GM18867 (cell line): ENCODE measurements around the gene CYP4A22.
"Not testable (repeated sequence)": the region's sequence is repeated elsewhere in the genome, so short reads cannot be mapped to it uniquely, and the experiment has no call there.

Experiments
- ATAC-seq: cut with Tn5 transposase; IDR thresholded peaks from one replicate; pipeline ENCODE4 v1.9.1; 2021; ENCODE audit warnings: mild to moderate bottlenecking, moderate library complexity; ENCODE audit not compliant: unreplicated experiment

CYP4A22 gene, protein sequence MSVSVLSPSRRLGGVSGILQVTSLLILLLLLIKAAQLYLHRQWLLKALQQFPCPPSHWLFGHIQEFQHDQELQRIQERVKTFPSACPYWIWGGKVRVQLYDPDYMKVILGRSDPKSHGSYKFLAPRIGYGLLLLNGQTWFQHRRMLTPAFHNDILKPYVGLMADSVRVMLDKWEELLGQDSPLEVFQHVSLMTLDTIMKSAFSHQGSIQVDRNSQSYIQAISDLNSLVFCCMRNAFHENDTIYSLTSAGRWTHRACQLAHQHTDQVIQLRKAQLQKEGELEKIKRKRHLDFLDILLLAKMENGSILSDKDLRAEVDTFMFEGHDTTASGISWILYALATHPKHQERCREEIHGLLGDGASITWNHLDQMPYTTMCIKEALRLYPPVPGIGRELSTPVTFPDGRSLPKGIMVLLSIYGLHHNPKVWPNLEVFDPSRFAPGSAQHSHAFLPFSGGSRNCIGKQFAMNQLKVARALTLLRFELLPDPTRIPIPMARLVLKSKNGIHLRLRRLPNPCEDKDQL

DNA sequence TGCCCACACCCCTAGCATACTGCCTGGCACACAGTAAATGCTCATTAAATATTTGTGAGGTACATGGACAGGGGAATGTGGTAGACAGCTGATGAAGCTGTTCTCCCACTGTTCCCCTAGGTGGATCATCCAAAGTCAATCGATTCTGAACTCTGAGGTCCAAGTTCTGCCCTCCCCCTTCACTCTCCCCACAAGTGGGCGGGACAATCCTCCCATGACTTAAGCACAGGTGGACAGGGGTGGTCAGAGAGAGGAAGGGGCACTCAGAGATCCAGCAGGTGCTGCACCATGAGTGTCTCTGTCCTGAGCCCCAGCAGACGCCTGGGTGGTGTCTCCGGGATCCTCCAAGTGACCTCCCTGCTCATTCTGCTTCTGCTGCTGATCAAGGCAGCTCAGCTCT, at the start of gene CYP4A22:
TSS of gene CYP4A22 (plus strand) at position 244 of the 400 bp plus-strand sequence. CDS start at position 289, 45 bp downstream.
- ATAC-seq: no peak

- not testable (repeated sequence) for ATAC-seq
Measured at GRCh38 chr1:47089356-47089755, 47.9 kb upstream of the CYP4A22 start.

- not testable (repeated sequence) for ATAC-seq
Measured at GRCh38 chr1:47091476-47091875, 45.8 kb upstream of the CYP4A22 start.

DNA sequence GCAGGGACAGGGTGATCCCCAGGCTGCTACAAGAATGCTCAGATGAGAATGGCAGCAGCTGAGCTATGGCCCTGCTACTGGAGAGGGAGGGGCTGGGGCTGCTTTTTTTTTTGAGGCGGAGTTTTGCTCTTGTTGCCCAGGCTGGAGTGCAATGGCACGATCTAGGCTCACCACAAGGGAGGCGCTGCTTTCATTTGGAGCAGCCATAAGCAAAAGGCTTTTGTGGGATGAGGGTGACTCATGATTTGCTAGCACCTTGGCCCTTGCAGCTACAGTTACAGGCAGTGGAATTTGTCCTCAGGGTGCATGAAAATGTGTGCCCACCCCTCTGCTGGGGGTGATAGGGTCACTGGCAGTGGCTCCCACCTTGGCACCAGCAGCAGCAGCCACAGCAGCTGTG, 32.4 kb upstream of the CYP4A22 start:
- ATAC-seq: no peak

DNA sequence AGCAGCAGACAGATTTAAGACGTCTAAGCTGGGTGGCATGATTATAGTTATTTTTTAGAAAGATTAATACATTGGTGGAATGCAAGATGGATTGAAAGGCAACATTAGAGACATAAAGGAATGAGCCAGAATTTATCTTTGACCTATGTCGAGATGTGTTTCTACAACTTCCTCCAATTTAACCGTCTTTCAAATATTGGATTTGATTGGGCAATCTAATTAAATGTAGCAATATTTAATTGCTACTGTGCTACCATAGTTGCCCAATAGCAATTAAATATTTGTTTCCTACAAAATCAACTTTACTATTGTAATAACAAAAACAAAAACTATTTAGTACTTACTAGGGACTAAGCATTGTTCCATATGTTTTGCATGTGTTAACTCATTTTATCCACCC, 30.4 kb upstream of the CYP4A22 start:
- no peak for ATAC-seq

GRCh38 chr1:47107851-47108574, 29.2 kb upstream of the CYP4A22 start:
- ATAC-seq: not testable (repeated sequence)

DNA sequence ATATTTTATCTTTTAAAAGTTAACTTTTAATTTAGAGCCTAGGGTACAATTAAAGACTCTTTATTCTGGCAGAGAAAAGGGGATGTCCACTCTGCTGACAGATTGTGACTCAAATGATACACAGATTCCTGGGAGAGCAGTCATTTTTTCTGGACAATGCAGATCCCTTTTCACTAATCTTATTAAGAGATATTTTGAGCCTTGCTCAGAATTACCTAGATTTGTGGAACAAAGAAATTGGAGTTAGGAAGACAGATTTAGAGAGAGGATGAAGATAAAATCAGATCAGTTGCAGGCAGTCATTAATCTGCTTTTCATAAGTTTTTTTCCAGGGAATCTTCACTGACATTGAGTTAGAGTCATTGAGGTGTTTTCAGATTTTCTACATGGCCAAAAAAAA, 27.8 kb upstream of the CYP4A22 start:
- not testable (repeated sequence) for ATAC-seq

DNA sequence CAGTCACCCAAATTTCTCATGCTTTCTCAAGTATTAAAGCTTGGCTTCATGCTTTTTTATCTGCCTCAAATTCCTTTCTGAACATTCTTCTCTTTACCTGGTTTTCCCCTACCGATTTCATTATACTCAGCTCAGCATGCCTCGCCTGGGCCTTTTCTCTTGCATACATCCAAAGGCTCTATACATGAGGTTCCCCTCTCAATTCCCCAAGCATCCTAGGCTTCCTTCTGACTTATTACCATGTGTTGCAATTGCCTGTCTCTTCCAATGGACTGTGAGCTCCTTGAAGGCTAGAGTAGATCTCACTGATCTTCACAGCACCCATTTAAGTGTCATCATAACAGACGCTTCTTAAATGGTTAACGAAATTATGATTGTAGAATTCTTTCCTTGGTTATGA, 24.1 kb upstream of the CYP4A22 start:
- ATAC-seq: no peak

GRCh38 chr1:47121039-47121438, 16.2 kb upstream of the CYP4A22 start:
- ATAC-seq: not testable (repeated sequence)

DNA sequence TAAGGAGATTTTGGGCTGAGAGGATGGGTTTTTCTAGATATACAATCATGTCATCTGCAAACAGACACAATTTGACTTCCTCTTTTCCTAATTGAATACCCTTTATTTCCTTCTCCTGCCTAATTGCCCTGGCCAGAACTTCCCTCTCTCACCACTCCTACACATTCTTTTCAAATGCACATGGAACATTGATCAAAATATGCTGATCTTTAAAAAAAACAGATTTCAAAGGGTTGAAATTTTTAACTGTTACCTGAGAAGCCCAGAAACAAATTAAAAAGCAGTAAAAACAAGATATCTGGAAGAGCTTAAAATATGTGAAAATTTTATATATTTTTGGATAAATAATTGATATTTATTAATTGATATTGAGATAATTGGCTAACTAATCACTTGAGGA, 12.4 kb upstream of the CYP4A22 start:
- ATAC-seq: not testable (repeated sequence)

GRCh38 chr1:47126997-47127396, 10.2 kb upstream of the CYP4A22 start:
- ATAC-seq: not testable (repeated sequence)

DNA sequence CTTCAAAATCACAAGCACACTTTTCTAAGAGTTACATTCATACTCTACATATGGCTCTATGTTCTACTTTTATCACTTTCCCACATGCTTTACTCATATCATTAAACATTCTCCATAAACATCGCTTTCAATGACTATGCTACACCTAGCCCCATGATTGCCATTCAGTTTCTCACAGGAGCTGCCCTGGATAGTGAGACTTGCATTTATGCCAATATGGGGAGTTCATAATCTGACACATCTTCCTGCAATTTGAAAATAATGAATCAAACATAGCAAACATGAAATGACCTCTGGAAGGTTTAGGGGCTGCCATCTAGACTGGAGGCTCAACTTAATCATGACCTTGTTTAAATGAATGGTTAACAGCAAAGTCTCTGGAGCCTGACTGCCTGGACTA, 9.0 kb upstream of the CYP4A22 start:
- no peak for ATAC-seq

- not testable (repeated sequence) for ATAC-seq
Measured at GRCh38 chr1:47128854-47129253, 8.4 kb upstream of the CYP4A22 start.

DNA sequence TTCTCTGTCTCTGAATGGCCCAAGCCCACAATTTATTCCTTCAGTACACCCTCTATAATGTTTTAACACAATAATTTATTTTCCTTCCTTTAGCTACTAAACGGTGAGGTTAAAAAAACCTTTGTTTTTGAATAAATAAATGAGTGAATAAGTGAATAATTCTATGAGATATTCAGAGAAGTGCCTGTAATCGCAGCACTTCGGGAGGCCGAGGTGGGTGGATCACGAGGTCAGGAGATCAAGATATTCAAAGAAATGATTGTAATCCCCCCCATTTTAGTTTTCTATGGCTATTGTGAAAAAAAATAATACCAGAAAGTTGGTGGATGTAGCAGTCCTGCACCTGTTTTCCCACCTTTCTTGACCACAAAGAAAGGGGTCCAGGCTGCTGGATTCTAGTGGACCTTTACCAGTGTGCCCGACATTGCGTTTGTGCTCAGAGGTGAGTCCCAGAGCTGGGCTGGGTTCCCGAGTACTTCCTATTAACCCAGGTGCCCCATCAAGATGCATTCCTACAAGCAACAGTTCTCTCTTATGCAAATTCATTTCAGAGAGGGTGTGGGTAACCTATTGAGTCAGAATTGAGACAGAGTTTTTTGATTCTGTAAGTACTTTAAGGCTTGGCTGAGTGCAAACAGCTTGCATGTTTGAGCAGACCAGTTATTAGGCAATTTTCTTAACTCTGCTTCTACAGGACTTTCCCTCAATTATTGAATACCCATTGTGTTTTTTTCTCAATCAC, 7.6 kb upstream of the CYP4A22 start:
- ATAC-seq: not testable (repeated sequence)

DNA sequence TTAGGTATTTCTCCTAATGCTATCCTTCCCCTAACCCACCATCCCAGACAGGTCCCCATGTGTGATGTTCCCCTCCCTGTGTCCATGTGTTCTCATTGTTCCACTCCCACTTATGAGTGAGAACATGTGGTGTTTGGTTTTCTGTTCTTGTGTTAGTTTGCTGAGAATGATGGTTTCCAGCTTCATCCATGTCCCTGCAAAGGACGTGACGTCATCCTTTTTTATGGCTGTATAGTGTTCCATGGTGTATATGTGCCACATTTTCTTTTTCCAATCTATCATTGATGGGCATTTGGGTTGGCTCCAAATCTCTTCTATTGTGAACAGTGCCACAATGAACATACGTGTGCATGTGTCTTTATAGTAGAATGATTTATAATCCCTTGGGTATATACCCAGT, 4.6 kb upstream of the CYP4A22 start:
- ATAC-seq: not testable (repeated sequence)

- ATAC-seq: no peak
Measured at GRCh38 chr1:47137925-47138615, 829 bp downstream of the CYP4A22 start.

GRCh38 chr1:47140358-47140757, 3.1 kb downstream of the CYP4A22 start:
- not testable (repeated sequence) for ATAC-seq

GRCh38 chr1:47143654-47144053, 6.4 kb downstream of the CYP4A22 start:
- not testable (repeated sequence) for ATAC-seq

GRCh38 chr1:47146495-47146894, 9.3 kb downstream of the CYP4A22 start:
- not testable (repeated sequence) for ATAC-seq

DNA sequence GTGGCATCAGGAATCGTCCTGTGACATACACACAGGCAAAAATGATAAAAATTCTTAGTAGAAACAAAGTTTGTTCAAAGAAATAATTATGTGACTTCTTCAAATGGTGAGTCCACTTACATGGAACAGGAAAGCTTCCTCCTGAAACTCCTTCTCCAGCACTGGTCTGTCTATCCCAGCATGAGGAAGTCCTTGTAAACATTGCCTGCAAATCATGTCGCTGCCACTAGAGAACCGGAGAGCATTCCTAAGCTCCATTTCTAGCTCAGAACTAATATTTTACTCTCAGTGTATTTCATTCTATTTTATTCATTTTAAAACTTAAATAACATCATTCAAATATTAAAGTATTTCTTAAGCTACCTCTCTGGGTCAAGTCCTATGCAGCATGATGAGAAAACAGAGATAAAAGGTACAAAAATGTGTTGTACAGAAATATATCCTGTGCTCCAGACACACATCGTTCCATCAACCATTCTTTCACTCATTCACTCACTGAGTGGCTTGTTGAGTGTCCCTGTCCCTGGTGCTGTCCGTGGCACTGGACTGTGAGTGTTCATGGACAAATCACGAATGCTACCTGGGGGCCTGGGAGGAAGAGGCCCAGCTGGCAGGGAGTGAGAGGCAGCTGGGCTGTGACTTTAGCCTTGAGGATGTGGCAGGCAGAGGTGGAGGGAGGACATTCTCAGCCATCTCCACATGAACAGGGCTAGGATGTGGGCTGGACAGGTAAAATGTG, 10.0 kb downstream of the CYP4A22 start:
- no peak for ATAC-seq
